GM21526 (cell line): ENCODE measurements around the gene THRB.
A peak's percentile ranks its signal among the peaks of the same experiment; 100 is the strongest.

Source experiments
- ATAC-seq: cut with Tn5 transposase; IDR thresholded peaks from one replicate; pipeline ENCODE4 v1.9.1; 2021; ENCODE audit warnings: moderate library complexity; ENCODE audit not compliant: unreplicated experiment, low FRiP score

Gene THRB

DNA sequence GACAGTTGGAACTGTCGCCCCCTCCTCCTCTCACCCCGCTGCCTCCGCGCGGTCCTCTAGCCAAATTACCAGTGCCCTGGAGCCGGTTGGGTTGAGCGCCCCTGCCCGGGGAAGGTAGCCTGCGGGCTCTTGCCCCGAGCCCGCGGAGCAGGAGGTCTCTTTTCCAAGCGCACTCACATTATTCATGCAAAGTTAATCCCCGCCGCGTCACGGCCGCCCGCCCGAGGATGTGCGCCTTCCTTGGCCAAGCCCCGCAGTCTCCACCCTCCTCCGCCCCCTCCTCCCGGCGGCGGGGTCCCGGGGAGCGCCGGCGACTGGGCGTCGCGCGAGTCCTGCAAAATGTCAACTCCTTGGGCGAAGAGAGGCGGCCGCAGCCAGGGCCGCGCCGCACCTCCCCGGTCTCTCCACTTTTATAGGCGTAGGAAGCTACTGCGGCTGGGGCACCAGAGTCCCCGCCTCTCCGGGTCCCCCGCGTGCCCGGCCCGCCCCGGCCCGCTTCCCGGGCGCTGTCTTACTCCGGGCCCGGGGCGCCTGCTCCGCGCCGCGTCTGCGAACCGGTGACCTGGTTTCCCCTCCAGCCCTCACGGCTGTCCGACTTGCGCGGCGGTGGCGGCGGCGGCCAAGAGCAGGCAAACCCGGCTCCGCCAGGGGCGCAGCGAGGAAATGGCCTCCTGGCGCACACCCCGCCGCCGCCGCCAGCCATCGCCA, at the start of gene THRB:
Gene THRB (minus strand): TSS at position 233 of the 708 bp plus-strand sequence.
- peak; percentile 72 for ATAC-seq

DNA sequence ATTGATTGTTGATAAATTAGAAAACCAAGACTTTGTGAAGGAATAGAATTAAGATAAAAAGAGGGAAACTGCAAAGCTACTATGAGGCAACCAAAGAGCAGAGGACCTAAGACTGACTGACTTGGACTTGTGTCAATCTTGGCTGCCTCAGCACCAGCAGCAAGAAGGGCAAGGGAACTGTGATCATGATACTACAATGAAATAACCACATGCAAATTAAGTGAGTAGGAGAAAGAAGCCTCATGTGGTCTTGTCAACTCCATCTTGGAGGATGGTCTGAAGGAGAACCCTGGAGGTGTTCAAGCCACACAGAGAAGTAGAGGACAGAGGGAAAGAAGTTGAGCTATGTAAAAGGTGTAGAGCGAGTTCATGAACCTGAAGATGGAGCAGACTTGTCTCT, 47.3 kb upstream of the THRB start:
- ATAC-seq: no peak

- ATAC-seq: no peak
Observed at GRCh38 chr3:24540821-24541220, 46.2 kb upstream of the THRB start.

DNA sequence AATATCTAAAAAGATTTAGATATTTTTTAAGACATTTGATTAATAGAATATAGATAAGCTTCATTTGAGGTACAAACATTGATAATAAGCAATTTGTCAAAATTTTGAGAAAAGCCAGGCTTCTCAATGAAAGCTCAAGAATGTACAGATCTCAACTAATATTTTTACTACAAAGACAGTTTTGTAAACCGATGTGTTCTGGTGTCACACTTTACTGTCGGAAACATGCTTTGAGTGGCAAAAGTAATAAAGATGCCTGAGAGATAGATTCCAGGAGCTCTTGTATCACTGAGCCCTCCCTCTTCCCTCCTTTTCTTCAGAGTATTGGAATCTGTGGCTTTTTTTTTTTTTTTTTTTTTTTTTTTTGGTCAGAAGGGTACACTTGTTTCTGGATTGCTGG, 45.0 kb upstream of the THRB start:
- no peak for ATAC-seq

GRCh38 chr3:24538891-24539290, 44.2 kb upstream of the THRB start:
- no peak for ATAC-seq

GRCh38 chr3:24533561-24534193, 39.0 kb upstream of the THRB start:
- ATAC-seq: no peak

- no peak for ATAC-seq
Observed at GRCh38 chr3:24530471-24530870, 35.8 kb upstream of the THRB start.

- no peak for ATAC-seq
Observed at GRCh38 chr3:24529210-24529609, 34.6 kb upstream of the THRB start.

DNA sequence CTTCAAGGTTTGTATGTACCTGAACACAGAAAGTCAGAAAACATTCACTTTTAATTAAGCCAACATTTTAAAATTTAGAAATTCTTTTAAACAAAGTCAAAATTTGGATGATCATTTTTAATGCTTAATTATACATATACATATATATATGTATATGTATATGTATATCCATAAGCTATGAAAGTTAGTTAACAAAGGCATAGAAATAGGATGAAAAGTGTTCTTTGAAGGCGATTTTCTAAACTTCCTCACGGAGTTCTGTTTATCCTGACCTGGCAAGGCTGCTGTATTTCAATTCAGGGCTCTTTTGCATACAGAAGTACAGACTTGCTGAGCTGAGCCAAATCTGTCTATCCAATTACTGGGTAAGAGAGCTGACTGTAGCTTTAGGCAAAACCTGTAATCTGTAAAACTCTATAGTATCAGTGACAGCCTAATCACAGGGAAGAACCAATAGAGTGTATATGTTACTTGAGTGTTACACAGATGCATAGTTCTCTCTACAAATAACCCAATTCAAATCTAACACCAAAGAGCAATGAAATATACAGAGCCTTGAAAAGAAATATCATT, 32.1 kb upstream of the THRB start:
- ATAC-seq: no peak

DNA sequence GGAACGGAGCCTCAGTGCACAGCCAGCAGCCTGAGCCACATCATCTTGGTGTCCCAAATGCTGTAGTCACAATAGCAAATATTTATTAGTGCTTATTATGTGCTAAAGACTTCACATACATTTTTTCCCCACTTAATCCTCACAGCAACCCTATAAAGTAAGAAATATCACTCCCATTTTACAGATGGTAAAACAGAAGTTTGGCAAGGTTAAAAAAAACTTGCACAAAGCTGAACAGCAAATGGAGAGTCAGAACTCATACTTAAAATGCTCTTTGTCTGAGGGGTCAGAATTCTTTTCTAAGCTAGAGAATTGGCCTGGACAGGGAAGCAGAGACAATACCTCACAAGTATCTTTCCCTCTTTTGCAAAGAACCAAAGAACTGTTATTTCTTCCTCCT, 30.9 kb upstream of the THRB start:
- no peak for ATAC-seq

DNA sequence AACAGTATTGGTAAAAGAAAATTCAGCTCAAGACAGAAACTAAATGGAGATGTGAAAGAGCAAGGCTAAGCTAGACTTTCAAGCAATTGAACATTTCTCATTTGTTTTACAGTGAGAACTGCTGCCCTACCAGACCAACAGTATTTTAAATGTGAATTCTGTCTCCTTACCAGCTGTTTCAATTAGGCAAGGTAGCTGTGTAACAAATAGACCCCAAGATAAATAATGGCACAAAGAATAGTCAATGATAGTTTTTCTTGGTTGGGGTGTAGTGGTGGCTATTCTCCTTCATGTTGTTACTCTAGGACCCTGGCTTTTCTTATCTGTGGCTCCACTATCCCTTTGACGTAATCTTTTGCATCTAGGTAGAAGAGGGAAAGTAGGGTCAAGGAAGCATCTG, 30.4 kb upstream of the THRB start:
- ATAC-seq: no peak

- ATAC-seq: no peak
Observed at GRCh38 chr3:24523988-24524727, 29.5 kb upstream of the THRB start.

DNA sequence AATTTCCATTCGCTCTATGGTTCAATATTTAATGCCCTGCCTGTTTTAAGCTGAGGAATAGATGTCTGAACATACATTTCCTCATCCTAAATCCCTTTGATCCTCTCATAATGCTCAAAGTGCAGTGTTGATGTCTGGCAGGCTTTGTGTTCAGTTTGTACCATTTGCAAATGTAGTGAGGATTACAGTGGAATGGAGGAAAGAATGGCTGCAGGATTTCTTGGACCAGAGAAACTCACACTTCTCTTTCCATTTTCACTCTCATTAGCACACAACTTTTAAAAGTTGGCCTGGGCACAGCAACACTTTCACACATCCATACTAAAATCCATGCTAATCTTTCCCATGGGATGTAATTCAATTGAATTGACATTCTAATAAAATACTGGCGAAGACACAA, 28.6 kb upstream of the THRB start:
- ATAC-seq: no peak

GRCh38 chr3:24522146-24522579, 27.5 kb upstream of the THRB start:
- no peak for ATAC-seq

GRCh38 chr3:24521420-24522145, 26.9 kb upstream of the THRB start:
- ATAC-seq: no peak

GRCh38 chr3:24520976-24521419, 26.3 kb upstream of the THRB start:
- ATAC-seq: no peak

DNA sequence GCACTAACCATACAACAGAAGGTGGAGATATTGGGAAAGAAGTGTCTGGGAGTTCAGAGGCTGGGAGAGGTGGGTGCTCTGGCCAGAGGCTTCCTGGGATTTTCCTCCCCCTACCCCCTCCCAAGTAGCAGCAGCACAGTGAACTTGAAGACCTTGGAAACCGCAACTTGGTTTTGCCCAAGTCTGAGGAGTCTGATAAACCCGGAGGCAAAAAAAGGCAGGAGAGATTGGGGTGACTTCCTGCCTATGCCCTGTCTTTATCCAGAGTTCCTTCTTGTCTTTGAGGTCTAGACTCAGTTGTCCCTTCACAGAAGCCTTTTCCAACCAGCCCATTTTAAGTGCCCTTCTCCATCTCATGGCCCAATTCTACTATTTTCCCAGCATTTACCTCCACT, 25.4 kb upstream of the THRB start:
- no peak for ATAC-seq

DNA sequence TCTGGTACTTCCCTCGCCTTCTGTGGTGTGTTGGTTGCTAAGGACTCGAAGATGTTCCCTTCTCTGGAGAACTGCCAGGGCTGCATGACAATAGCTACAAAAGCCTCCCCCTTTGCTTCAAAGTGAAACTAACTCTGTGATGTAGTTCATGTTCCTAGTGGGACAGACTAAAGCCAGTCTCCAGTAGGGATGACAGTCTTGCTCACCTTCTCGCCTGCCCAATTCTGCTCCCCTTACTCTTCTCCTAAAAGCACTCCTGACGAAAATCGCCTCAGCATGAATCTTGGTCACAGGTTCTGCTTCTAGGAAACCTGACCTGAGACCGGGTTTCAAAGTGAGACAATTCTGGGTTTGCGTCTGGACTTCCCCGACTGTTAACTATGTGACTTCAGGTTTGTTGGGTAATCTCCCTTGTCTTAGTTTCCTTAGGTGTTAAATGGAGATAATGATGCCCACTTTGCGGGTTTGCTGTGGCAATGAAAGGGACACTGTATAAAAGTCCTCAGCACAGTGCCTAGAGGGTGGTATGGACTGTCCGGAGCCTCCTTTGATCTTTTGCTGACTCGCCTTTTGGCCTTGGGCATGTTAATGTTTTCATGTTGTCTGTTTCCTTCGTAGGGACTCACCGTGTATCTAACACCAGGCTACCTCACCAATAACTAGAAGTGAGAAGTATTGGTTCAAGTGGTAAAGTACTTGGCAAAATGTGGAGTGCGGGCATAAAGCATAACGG, 24.9 kb upstream of the THRB start:
- peak; percentile 51 for ATAC-seq

- no peak for ATAC-seq
Observed at GRCh38 chr3:24518990-24519367, 24.3 kb upstream of the THRB start.

GRCh38 chr3:24514119-24514518, 19.5 kb upstream of the THRB start:
- no peak for ATAC-seq
